Activated naive CD4-positive, alpha-beta T cell treated with Interleukin-2 at 50 U/mL for 16 hours (primary cell): ENCODE results near the gene ZNF160.
"Not testable (repeated sequence)": the region's sequence is repeated elsewhere in the genome, so short reads cannot be mapped to it uniquely, and the experiment has no call there.

Experiments used
- DNase-seq: peaks from one replicate; pipeline ENCODE4 v3.0.0-alpha.2; 2020

Gene ZNF160

DNA sequence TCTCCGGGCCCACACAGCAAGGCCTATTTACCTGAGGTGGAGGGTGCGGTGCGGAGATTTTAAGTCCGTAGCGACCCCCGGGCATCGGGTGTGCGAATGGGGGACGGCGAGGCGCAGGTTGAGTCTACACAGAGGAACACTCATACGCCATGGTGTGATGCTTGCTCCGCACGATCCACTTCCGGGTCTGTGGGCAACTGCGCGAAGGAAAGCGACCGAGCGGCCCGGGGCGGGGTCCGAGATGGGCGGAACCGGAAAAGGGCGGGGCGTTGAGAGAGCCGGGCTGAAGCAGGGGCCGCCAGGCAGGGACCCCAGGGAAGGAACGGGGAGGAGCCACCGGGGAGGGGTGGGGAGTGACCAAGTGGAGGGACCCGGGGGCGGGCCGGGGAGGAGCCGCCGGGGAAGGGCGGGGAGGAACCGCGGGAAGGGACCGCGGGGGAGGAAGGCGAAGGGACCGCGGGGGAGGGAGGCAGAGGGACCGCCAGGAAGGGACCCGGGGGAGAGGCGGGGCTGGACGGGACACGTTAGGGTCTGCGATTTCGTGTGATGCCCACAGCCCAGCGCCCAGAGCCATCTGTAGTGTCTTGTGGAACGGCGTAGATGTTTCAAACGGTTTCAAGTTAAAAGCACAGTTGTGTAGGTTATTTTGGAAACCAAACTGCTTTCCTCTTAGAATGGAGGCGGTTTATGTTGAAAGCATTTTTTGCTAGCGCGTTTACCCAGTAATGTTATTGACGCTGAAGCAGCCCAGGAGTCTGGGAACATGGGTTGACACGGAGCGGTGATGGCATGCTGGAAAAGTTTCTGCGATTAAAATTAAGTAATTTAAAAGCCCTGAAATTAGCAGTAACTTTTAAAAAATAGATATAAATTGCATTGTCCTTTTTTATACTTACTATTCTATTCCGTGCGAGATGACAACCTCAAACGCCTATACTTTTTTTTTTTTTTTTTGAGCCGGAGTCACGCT is at the start of gene ZNF160:
TSS of gene ZNF160 (minus strand) at position 189 of the 970 bp plus-strand sequence. CDS start 17,146 bp downstream, outside the sequence.
- DNase-seq, result peak; percentile 100

DNA sequence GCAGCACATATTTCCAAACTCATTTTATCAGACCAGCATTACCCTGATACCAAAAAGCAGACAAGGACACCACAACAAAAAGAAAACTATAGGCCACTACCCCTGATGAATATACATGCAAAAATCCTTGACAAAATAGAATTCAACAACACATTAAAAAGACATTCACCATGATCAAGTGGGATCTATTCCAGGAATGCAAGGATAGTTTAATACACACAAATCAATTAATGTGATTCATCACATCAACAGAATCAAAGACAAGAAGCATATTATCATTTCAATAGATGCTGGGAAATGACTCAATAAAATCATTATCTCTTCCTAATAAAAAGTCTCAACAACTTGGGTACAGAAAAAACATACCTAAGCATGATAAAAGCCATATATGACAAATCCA is 44.4 kb upstream of the ZNF160 start:
- no peak for DNase-seq

DNA sequence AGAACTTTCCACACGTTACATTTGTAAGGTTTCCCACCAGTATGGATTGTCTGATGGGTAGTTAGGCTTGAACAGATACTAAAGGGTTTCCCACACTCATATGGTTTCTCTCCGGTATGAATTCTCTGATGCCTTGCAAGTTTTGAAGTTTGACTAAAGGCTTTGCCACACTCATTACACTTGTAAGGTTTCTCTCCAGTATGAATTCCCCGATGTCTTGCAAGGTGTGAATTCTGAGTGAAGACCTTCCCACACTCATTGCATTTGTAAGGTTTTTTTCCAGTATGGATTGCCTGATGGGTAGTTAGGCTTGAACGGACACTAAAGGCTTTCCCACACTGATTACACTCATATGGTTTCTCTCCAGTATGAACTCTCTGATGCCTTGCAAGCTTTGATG is 37.1 kb upstream of the ZNF160 start:
- no peak for DNase-seq

DNA sequence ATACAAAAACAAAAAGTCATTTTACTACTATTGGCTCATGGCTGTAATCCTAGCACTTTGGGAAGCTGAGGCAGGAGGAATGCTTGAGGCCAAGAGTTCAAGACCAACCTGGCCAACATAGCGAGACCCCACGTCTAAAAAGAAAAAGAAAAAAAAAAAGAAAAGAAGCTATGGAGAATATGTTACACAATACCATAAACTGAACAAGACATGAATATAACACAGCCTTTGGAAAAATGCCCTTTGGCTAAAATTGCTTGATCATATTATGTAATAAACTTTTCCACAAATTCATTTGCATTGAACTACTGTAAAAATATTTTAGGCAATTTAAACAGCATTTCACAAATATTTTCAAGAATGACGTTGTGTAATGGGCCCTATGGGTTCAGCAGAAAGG is 33.2 kb upstream of the ZNF160 start:
- DNase-seq, result no peak

DNA sequence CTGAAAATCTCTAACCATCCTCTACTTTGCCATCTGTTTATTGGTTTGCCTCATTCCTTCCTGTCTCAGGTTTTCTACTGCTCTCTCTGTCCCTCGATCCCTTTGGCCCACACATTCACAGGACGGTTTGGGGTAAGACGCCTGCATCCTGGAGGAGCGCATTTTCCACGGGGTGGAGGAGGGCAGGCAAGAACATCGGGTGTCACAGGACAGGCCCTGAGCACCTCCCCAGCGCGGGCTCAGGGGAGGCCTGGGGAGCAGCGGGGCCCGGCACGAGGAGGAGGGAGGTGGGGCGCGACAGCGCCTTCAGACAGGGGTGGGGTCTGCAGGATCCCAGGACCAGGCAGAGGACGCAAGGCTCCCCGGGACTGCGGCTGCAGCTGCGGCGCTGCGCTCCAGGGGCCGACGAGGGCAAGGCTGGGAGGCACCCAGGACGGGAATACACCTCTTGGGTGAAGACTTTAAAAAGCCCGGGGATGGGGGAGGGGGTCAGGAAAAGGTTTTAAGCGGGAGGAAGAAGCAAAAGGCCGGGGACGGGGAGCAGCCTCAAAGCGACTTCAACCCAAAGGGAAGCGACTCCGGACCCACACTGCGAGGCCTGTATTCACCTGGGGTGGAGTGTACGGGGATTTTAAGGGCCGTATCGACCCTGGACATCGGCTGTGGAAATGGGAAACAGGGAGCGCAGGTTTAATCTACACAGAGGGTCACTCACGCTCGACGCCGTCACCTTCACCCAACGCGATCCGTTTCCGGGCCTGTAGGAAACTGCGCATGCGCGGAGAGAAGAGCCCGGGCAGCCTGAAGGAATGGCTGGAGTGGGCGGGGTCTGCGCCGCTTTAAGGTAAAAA is 29.1 kb upstream of the ZNF160 start, which contains the start of gene ZNF415:
TSS of gene ZNF415 (minus strand) at position 770 of the 851 bp plus-strand sequence. CDS start 10,234 bp downstream, outside the sequence.
- peak; percentile 28 for DNase-seq

DNA sequence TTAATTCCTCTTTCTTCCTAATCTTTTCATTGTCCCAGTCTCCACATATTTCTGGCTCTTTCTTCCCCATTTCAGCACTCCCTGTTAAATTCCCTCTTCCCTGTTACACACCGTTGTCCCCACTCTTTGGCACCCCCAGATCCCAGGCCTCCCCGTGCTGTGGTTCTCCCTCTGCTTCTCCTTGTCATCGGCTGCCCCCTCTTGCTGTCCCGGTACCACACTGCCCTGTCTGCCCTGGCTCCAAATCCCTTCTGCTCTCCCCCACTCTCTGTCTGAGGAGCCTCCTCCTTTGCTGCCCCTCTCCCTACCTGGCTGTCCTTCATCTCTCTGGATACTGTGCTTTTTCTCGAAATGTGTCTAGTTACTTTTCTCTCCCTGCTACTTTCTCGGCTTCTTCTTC is 28.5 kb upstream of the ZNF160 start:
- DNase-seq, result no peak

DNA sequence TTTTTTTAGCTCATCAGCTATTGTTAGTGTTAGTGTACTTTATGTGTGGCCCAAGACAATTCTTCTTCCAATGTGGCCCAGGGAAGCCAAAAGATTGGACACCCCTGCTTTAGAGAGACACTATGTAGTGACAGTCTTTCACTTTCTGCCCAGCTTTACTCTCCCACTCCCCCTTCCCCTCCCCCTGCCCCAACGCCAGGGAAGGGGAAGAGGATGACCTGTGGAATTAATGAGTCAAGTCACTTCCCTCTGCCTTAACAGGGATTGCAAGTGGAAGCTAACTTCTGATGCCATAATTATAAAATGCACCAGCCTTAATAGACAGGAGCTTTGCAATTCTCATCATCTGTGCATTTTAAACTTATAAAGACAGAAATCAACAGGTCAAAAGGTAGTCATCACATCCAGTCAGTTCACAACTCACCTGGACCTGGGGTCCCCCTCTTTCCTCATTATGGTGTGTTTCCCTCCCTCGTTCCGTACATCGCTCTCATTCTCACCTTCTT is 27.9 kb upstream of the ZNF160 start:
- DNase-seq, result no peak

DNA sequence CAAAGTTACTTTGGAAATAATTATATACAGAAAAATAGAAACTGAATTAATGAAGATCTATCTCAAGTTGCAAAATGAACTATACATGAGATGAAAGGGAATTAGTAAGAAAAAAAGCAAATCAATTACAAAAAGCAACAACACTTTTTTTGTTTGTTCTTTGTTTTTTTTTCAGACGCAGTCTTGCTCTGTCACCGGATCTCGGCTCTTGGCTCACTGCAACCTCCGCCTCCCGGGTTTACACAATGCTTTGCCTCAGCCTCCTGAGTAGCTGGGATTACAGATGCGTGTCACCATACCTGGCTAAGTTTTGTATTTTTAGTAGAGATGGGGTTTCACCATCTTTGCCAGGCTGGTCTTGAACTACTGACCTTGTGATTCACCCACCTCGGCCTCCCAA is 27.3 kb upstream of the ZNF160 start:
- DNase-seq, result no peak

DNA sequence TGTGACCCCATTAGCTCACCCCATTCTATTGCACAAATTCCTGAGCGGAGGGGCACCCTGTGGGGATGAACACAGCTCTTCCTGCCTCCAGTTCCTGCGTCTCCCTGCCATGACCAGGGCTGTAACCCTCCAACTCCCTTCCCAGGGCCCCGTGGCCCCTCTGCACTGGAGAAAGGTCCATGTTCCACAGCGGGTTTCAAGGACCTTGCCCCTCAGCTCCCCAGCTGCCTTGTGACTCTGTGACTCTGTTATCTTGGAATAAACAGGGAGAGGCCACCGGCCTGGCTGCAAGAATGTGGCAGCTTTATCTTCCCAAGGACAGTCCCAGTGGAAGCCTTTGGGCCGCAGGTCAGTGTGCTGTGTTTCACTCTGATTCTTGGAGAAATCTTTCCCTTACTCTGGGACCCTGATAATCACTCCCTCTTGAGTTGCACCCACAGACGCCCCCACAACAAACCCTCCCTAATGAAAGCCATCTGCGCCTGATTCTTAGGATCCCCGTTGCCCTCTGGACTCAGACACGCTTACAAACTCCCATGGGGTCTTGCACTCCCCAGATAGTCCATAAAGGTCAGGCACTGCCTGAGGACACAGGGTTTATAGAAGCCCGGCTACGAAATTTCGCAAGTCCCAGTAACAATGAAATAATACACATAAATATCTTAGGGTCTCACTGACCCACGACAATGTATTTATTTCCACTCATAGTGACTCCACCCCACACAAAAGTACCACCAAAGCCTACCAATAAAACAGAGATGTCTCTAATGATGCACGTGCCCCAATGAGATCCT is 23.7 kb upstream of the ZNF160 start:
- not testable (repeated sequence) for DNase-seq

DNA sequence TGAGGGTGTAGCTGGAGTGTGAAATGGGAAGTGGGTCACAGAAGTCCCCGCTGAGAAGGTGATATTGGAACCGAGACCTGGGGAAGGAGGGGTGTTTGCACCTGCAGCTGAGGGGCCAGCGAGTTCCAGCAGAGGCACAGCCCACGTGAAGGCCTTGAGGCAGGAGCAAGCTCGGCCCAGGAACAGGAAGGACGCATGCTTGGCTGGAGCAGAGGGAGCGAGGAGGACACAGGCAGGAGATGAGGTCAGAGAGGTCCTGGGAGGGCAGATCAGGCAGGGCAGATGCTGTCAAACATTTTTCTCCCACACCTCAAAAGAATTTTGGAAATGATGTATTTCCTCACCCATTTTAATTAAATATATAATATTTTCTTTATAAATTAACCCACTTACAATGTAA is 20.2 kb upstream of the ZNF160 start:
- DNase-seq, result no peak

DNA sequence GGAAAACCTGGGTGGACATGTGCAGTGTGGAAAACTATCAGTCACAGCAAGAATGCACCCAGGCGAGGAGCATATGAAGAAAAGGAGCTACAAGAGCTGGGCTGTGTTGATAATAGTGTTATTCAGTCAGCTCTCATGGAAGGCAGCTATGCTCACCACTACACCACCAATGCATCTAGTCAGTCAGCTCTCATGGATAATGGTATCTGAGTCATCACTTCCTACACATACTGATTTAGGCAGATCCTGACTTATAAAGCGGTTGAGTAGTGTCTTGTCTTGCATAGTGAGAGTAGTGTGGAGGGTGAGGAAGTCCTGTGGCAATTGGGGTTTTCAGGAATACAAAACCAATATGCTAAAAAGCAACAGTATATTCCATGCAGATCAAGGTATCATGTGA is 9.1 kb upstream of the ZNF160 start:
- no peak for DNase-seq

DNA sequence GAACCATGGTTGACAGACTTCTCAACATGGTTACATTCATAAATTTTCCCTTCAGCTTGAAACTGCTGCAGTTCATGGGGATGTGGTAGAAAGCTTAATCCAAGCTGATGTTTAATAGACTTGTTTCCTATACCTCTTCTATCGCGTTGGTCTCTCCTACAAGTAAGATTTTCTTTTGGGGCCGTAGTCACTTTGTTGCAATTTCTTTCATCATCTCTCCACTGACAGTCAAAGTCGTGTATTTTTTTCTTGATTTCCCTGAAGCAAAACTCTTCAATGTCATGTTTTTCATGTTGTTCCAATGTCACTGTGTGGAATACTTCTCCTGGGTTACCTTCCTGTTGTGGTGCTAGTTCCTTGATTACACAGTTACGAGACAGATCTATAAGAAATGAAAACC is 6.3 kb upstream of the ZNF160 start:
- no peak for DNase-seq

DNA sequence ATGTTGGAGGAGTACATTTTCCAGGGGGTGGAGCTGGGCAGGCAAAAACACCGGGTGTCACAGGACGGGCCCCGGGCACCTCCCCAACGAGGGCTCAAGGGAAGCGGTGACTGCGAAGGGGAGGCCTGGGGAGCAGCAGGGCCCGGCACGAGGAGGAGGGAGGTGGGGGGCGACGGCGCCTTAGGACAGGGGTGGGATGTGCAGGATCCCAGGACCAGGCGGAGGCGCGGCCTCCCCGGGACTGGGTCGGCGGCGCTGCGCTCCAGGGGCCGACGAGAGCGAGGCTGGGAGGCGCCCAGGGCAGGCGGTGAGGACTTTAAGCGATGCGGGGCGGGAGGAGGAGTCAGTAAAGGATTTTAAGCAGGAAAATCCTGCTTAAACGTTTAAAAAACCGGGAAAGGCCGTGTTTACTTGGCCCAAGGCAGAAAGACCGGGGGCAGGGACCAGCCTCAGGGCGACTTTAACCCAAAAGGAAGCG is 427 bp downstream of the ZNF160 start:
- DNase-seq, result peak; percentile 41

DNA sequence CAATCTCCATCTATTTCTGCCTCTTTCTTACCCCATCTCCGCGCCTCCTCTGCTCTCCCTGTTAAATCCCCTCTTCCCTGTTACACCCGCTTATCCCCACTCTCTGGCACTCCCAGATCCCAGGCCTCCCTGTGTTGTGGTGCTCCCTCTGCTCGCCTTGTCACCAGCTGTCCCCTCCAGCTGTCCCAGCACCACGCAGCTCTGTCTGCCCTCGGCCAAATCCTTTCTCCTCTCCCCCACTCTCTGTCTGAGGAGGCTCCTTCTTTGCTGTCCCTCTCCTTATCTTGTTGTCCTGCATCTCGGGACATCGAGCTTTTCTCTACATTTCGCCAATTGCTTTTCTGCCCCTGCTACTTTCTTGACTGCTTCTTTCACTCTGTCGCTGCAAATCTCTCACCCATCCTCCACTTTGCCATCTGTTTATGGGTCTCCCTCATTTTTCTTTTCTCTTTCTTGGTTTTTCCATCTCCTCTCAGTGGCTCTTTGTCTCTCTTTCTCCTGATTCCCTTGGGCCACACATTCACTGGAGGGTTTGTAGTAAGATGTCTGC is 941 bp downstream of the ZNF160 start:
- DNase-seq, result no peak

DNA sequence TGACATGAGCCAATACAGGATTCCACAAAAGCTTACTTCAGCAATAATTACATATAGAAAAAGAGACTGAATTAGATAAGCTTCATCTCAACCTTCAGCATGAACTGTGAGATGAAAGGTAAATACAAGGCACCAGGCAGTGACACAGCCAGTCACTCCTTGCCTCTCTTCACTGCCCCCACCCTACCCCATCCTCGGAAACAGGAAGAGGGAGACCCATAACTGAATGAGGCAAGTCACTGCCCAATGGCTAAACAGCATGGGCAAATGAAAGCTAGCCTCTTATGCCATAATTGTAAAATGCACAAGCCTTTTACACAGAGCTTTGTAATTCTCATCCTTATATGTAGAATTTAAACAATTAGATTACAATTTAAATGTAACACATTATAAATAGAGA is 1.7 kb downstream of the ZNF160 start:
- DNase-seq, result no peak

DNA sequence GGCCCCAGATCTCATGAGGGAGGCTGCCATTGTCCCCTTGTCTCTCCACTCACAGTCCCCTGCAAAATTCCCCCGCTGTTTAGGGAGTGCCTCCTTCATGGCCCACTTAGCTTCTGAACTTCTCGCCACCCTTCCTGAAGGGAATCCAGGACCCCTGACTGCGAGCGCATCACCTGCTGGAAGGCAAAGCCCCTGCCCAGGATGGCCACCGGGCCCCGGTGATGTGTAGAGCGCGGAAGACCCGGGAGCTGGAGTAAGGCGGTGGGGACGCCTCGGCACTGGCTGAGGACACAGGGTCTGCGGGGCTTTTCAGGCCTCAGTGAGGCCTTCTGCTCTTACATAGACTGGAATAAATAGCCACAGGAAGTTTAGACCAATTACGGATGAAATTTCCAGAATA is 4.7 kb downstream of the ZNF160 start:
- DNase-seq, result not testable (repeated sequence)

DNA sequence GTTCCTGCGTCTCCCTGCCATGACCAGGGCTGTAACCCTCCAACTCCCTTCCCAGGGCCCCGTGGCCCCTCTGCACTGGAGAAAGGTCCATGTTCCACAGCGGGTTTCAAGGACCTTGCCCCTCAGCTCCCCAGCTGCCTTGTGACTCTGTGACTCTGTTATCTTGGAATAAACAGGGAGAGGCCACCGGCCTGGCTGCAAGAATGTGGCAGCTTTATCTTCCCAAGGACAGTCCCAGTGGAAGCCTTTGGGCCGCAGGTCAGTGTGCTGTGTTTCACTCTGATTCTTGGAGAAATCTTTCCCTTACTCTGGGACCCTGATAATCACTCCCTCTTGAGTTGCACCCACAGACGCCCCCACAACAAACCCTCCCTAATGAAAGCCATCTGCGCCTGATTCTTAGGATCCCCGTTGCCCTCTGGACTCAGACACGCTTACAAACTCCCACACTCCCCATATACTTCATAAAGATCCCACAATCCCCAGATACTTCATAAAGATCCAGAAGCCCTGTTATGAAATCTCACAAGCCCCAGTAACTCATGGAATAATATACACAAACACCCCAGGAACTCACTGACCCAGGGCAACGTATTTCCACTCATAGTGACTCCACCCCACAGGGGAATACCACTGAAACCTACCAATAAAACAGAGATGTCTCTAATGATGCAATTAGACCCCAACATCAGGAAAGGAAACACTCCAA is 6.1 kb downstream of the ZNF160 start:
- DNase-seq, result not testable (repeated sequence)

DNA sequence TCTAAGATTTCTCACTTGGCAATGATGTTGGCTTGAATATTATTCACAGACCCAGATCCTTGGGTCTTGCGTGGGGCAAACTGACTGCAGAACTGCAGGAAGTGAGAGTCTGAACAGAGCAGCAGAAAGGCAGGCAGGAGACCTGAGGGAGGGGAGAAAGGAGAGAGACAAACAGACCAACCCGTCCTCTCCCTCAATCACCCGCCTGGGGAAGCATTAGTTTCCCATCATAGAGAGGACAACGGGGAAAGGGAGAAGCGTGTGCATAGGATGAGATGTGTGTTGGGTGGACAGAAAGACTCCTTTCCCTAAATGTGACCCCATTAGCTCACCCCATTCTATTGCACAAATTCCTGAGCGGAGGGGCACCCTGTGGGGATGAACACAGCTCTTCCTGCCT is 6.6 kb downstream of the ZNF160 start:
- not testable (repeated sequence) for DNase-seq

DNA sequence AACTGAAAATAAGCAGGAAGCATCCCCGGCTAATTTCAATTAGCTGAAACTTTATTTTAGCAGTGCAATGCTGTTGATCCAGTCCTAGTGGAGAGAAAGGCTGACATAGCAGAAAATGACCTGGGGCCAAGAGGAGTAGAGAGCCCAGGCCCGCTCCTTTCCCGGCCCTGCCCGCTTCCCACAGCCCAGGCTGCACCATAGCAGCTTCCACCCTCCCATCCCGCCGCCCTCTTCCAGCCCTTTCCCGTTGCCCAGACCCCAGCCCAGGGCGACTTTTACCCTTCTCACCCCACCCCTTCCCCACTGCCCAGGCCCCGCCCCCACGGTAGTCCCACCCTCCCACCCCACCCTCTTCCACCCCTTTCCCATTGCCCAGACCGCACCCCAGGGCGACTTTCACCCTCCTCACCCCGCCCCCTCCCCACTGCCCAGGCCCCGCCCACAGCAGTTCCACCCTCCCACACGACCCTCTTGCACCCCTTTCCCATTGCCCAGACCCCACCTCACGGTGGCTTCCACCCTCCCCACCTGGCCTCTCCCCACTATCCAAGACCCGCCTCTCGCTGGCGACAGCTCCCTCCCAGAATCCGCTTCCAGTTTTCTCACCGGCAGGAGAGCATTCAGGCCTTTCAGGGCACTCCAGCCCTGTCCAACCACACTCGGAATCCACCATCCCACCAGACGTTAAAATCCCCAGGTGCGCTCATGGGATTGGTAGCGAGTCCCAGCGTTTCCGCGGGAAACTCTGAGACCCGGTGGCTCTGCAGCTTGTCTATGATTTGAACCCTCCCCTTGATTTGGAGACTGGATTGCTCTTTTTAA is 8.3 kb downstream of the ZNF160 start:
- no peak for DNase-seq

DNA sequence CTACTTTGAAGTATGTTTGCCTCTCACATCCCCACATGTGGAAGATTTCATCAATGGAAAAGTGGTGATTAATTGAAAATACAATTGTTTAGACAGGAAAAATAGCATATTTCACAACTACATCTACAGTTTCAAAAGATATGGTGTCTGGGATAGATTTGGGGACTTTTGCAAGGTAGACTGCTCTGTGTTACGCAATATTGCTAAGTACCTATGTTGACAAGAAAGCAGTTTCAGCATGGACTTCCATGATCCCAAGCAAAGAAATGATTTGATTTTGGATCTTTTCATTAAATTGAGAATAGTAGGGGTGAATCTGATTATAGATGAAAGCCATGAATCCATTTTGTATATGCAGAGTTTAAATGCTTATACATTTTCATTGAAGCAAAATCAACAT is 10.5 kb downstream of the ZNF160 start:
- no peak for DNase-seq
